ENCODE results near the gene PDS5B. TPM values are rescaled to one million over a fixed set of nuclear protein-coding genes. Genes with fewer than 3 reads are reported as not detected.

Gene PDS5B
- total and polyA plus RNA-seq, 2 of the 8 experiments (the other 6 are each of a cell fraction or from before 2014, with no cell fraction given) = 5.5 to 54.6 TPM

- TF ChIP-seq ATF3 (IDR thresholded peaks at IDR 0.05; ENCODE audit: insufficient read depth, low read depth, low read length) (no peak), SP4 (IDR thresholded peaks at IDR 0.05; ENCODE audit: low read length) (no peak), BACH1 (IDR thresholded peaks at IDR 0.05; ENCODE audit: low read length) (no peak), RNF2 (IDR thresholded peaks at IDR 0.05; ENCODE audit: borderline replicate concordance, low read depth, low read length, missing control alignments, poor library complexity, severe bottlenecking) (no peak), SIX5 (IDR thresholded peaks at IDR 0.05; ENCODE audit: low read depth, low read length) (no peak)
Measured at GRCh38 chr13:32600890-32601289, 14.6 kb downstream of the PDS5B start (continued).

Measured in H1 (cell line).